Measurements from ENCODE around the gene NUMB.

GRCh38 chr14:73287071-73287470, 171.3 kb downstream of the NUMB start:
- TF ChIP-seq POLR2AphosphoS5 (IDR thresholded peaks at IDR 0.05; ENCODE audit: low read depth, low read length) (no peak), SIN3A (IDR thresholded peaks at IDR 0.05; ENCODE audit: borderline replicate concordance, insufficient read depth, low read length) (no peak), REST (IDR thresholded peaks at IDR 0.05; ENCODE audit: insufficient read depth in 1 of 2, low read depth in 2 of 2, low read length in 2 of 2) (no peak), TAF1 (IDR thresholded peaks at IDR 0.05; ENCODE audit: borderline replicate concordance, insufficient read depth, low read length) (no peak)

All from PFSK-1 (cell line).